C4-2B (cell line): ENCODE measurements around the gene GNA15.
"Not testable (repeated sequence)": the region's sequence is repeated elsewhere in the genome, so short reads cannot be mapped to it uniquely, and the experiment has no call there.

Experiments used
- CTCF ChIP-seq: fragments of 450-650 bp; conservative IDR thresholded peaks from 2 replicates; pipeline ENCODE4 v1.5.1; 2017; ENCODE audit warnings: mild to moderate bottlenecking
- ZFX ChIP-seq: fragments of 450-650 bp; IDR thresholded peaks from 2 replicates; pipeline ENCODE4 v1.6.1; 2017

- TF ChIP-seq CTCF, ZFX: not testable (repeated sequence)
These were observed 46.5 kb upstream of the GNA15 start for GRCh38 chr19:3089299-3089855.
